Spleen (tissue), 11 donors: Measurements from ENCODE around the gene ODAD2. TPM values are rescaled to one million over a fixed set of nuclear protein-coding genes. Genes with fewer than 3 reads are reported as not detected.

ENCODE experiments used
- DNase-seq: peaks from one replicate; pipeline ENCODE4 v3.0.0-alpha.2; 2020
- H3K27ac ChIP-seq, 8 donors: fragments of 200-600 bp; sonication (generic) in 7 of 8; 1 replicate in 4 of 8; 2 replicates in 4 of 8; pipeline versions ENCODE4 v1.5.0 to v1.8.0; 2016 to 2021; ENCODE audit warnings: inconsistent platforms in 4 of 8, mild to moderate bottlenecking in 4 of 8, moderate library complexity in 1 of 8
- H3K27me3 ChIP-seq, 7 donors: fragments of 200-600 bp; sonication (generic) in 6 of 7; replicated peaks in 1 of 7; 1 replicate in 4 of 7; 2 replicates in 3 of 7; pipeline versions ENCODE4 v1.5.0 to v1.8.0; 2016 to 2021; ENCODE audit warnings: inconsistent platforms in 3 of 7, mild to moderate bottlenecking in 1 of 7
- H3K36me3 ChIP-seq, 6 donors: fragments of 200-600 bp; sonication (generic) in 5 of 6; 1 replicate in 4 of 6; 2 replicates in 2 of 6; pipeline versions ENCODE4 v1.5.0 to v1.8.0; 2016 to 2021; ENCODE audit warnings: inconsistent platforms in 2 of 6
- H3K4me1 ChIP-seq, 6 donors: fragments of 200-600 bp; sonication (generic) in 5 of 6; 1 replicate in 3 of 6; 2 replicates in 3 of 6; pipeline versions ENCODE4 v1.5.0 to v1.8.0; 2016 to 2021; ENCODE audit warnings: inconsistent platforms in 3 of 6
- H3K4me3 ChIP-seq, 8 donors: fragments of 200-600 bp; sonication (generic) in 7 of 8; 1 replicate in 4 of 8; 2 replicates in 4 of 8; pipeline versions ENCODE4 v1.5.0 to v1.8.0; 2016 to 2021; ENCODE audit warnings: inconsistent platforms in 4 of 8, mild to moderate bottlenecking in 4 of 8, moderate library complexity in 2 of 8
- H3K9me3 ChIP-seq, 8 donors: fragments of 200-600 bp; sonication (generic) in 7 of 8; 1 replicate in 4 of 8; 2 replicates in 4 of 8; pipeline versions ENCODE4 v1.5.0 to v1.8.0; 2016 to 2021; ENCODE audit warnings: inconsistent platforms in 4 of 8
- CTCF ChIP-seq, 11 experiments: fragments of 200-600 bp in 7 of 11; fragments of 450-650 bp in 4 of 11; sonication (generic) in 4 of 11; IDR thresholded peaks in 8 of 11; conservative IDR thresholded peaks in 3 of 11; 1 replicate in 7 of 11; 2 replicates in 4 of 11; pipeline versions ENCODE4 v1.4.0 to v1.8.0; 2016 to 2021; ENCODE audit warnings: antibody characterized with exemption in 11 of 11, inconsistent platforms in 4 of 11, mild to moderate bottlenecking in 1 of 11
- POLR2A ChIP-seq, 3 donors: fragments of 450-650 bp; IDR thresholded peaks; one replicate each; pipeline ENCODE4 v1.5.1; 2017; ENCODE audit warnings: antibody characterized with exemption in 3 of 3, mild to moderate bottlenecking in 1 of 3
- POLR2AphosphoS5 ChIP-seq, 3 donors: sonication (generic); formaldehyde crosslinking; IDR thresholded peaks; one replicate each; pipeline ENCODE4 v1.5.1; 2017; ENCODE audit warnings: antibody characterized with exemption in 3 of 3
- WGBS, 5 donors: extraction: QIAGEN DNeasy Blood & Tissue Kit in 3 of 5; methylation state at CpG; one replicate each; pipeline versions ENCODE4 v1.1.5 to v1.1.7; 2013 to 2018; 5-methylcytosine and 5-hydroxymethylcytosine counted together
- intact Hi-C: fragments of 100-400 bp; cut with DNase I; formaldehyde crosslinking; loops from one replicate; pipeline ENCODE4 v1.15.0; 2023; ENCODE audit warnings: low total_unique reads
- polyA plus RNA-seq, 3 donors: library from polyadenylated mRNA; stranded (reverse); fragments of 200-250 nt; gene quantifications; one replicate each; pipeline ENCODE4 v1.2.1, GENCODE V29; 2013
- total RNA-seq, 7 donors: library from RNA; depleted of rRNA in 3 of 7; stranded (reverse); fragments of >200 nt in 3 of 7; fragmentation: NEBNext Ultra II Directional in 4 of 7; extraction: Animal tissue kit (Norgen Biotek cat#: 25700) in 4 of 7; gene quantifications; one replicate each; pipeline versions ENCODE4 v1.1.0 to v1.2.1, GENCODE V29; 2016 to 2021
- donor health status: healthy with polysubstance abuse.
- donor health status: DM: no; HTN: no; CAD: no; lungs with moderate emphysema.
- donor health status: DM: no; HTN: no; CAD: no.
- donor health status: Bipolar disorder and iron deficiency.
- donor health status: healthy.
- donor health status: DM: no; HTN: no; CAD: no.
- donor health status: DM: yes; HTN: yes; CAD: no.

Gene ODAD2
- total and polyA plus RNA-seq, 10 donors: 0.03 to 0.72 (median 0.29) TPM; not detected in 2

DNA sequence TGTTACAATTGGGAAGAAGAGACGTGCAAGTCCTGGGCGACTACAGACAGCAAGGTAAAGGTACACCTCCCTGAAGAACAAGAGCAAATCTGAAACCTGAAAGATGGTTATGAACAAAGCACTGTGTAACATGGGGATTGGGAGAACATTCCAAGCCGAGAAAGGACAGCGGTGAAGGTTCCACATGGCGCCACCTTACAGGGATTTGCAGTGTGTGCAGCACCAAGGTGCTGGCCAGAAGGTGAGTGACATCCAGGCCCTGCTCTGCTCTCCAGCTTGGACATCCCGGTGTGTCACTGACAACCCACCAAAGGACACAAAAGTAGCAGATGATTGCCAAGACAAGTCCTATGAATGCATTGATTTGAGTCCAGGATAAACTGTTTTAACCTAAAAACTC lies 165.1 kb downstream of the ODAD2 start:
- Histone ChIP-seq H3K4me3 (no peak overlapping the region), H3K27me3 (no peaks in the 10 kb centered on the region), H3K36me3 (no peaks in the 10 kb centered on the region), H3K9me3 (no peaks in the 10 kb centered on the region), H3K4me1 (no peaks in the 10 kb centered on the region), H3K27ac (no peak overlapping the region)
- DNase-seq: no peak
- no peak for TF ChIP-seq CTCF (IDR thresholded peaks at IDR 0.05 in 8 of 11, conservative IDR thresholded peaks at IDR 0.05 in 3 of 11)
- intact Hi-C loops: no loop called here
- WGBS, 5 donors: 78 to 95% (median 88%) methylated on average over 6 of the region's 6 CpGs

GRCh38 chr10:27832826-27833225 lies 166.1 kb downstream of the ODAD2 start:
- TF ChIP-seq POLR2A (IDR thresholded peaks at IDR 0.05) (no peak), CTCF (IDR thresholded peaks at IDR 0.05 in 8 of 11, conservative IDR thresholded peaks at IDR 0.05 in 3 of 11) (no peak), POLR2AphosphoS5 (IDR thresholded peaks at IDR 0.05) (no peak)
- Histone ChIP-seq H3K4me1 (no peaks in the 10 kb centered on the region), H3K9me3 (no peaks in the 10 kb centered on the region), H3K27ac (no peak overlapping the region), H3K27me3 (no peaks in the 10 kb centered on the region), H3K36me3 (no peaks in the 10 kb centered on the region), H3K4me3 (no peak overlapping the region)
- WGBS, 5 donors: 65 to 74% (median 66%) methylated on average over 3 of the region's 3 CpGs
- no peak for DNase-seq
- intact Hi-C loops: no loop called here

DNA sequence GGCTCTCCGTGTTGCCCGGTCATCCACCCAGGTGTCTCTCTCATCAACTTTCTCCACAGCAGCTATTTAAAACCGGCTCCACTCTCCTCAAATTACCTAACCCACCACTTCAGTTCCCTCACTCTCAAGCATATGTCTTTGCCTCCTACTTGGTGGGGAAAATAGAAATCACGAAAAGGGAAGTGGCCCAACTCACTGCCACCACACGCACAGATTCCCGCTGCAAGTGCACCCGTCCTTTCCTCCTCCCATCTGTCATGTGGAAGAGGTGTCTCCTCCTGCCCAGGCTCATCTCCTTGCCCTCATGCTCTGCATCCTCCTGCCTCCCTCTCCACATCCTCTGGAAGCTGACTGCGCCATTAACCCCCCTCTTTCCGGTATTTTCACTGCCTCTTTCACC lies 172.5 kb downstream of the ODAD2 start:
- Histone ChIP-seq H3K27me3 (no peaks in the 10 kb centered on the region), H3K9me3 (peaks cover 0 to 6% (median 0%) of the 10 kb centered on the region in 8 donors), H3K4me3 (no peak overlapping the region), H3K36me3 (no peaks in the 10 kb centered on the region), H3K4me1 (no peaks in the 10 kb centered on the region), H3K27ac (no peak overlapping the region)
- TF ChIP-seq POLR2A (IDR thresholded peaks at IDR 0.05) (no peak), CTCF (IDR thresholded peaks at IDR 0.05 in 8 of 11, conservative IDR thresholded peaks at IDR 0.05 in 3 of 11) (no peak), POLR2AphosphoS5 (IDR thresholded peaks at IDR 0.05) (no peak)
- 72 to 92% (median 84%) methylated on average over 9 of the region's 9 CpGs for WGBS, 5 donors
- intact Hi-C loops: no loop called here
- DNase-seq: no peak

DNA sequence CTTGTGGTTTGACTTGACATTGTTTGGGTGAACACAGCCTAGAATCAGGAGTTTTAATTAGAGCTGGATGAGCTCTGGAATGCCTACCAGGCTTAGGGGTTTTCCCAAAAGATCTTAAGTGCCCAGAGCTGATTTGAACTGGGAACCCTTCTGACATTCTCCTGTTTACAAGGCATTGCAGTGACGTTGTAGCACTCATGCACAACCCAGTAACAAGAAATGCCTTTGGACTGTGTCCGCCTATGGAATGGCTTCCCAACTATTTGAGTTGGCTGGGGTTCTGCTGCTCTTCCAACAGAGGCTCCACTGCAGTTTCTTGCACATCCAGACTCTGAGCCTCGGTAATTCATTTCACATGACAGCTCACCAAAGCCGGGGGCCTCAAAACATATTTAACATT lies 176.6 kb downstream of the ODAD2 start:
- Histone ChIP-seq H3K36me3 (no peaks in the 10 kb centered on the region), H3K27me3 (no peaks in the 10 kb centered on the region), H3K4me1 (no peaks in the 10 kb centered on the region), H3K9me3 (peaks cover 0 to 6% (median 0%) of the 10 kb centered on the region in 8 donors), H3K27ac (no peak overlapping the region), H3K4me3 (no peak overlapping the region)
- no peak for TF ChIP-seq POLR2A (IDR thresholded peaks at IDR 0.05)
- no peak for TF ChIP-seq CTCF (IDR thresholded peaks at IDR 0.05 in 8 of 11, conservative IDR thresholded peaks at IDR 0.05 in 3 of 11)
- no peak for DNase-seq
- intact Hi-C loops: no loop called here
- 62 to 77% (median 76%) methylated on average over 4 of the region's 4 CpGs for WGBS, 5 donors
